Measurements from ENCODE around the gene ST3GAL5.

The ST3GAL5 gene

GRCh38 chr2:85803704-85804425 lies 84.9 kb downstream of the ST3GAL5 start:
- no peak for DNase-seq

GRCh38 chr2:85802354-85803103 lies 86.3 kb downstream of the ST3GAL5 start:
- DNase-seq = peak; percentile 35

GRCh38 chr2:85801871-85802270 lies 86.9 kb downstream of the ST3GAL5 start:
- no peak for DNase-seq

GRCh38 chr2:85800586-85800985 lies 88.2 kb downstream of the ST3GAL5 start:
- DNase-seq = no peak

- no peak for DNase-seq
Measured at GRCh38 chr2:85799215-85799956, 89.4 kb downstream of the ST3GAL5 start.

- DNase-seq = peak; percentile 35
Measured at GRCh38 chr2:85797921-85798320, 90.9 kb downstream of the ST3GAL5 start.

- no peak for DNase-seq
Measured at GRCh38 chr2:85797263-85797660, 91.5 kb downstream of the ST3GAL5 start.

GRCh38 chr2:85796341-85797262 lies 92.2 kb downstream of the ST3GAL5 start:
- DNase-seq = peak; percentile 57

GRCh38 chr2:85796046-85796340 lies 92.8 kb downstream of the ST3GAL5 start:
- DNase-seq = no peak

GRCh38 chr2:85795331-85796045 lies 93.3 kb downstream of the ST3GAL5 start:
- DNase-seq = no peak

GRCh38 chr2:85794491-85795121 lies 94.2 kb downstream of the ST3GAL5 start:
- DNase-seq = no peak

- no peak for DNase-seq
Measured at GRCh38 chr2:85794038-85794441, 94.8 kb downstream of the ST3GAL5 start.

GRCh38 chr2:85793584-85793983 lies 95.2 kb downstream of the ST3GAL5 start:
- DNase-seq = no peak

GRCh38 chr2:85792783-85793441 lies 95.9 kb downstream of the ST3GAL5 start:
- DNase-seq = peak; percentile 88

- no peak for DNase-seq
Measured at GRCh38 chr2:85791704-85792565, 96.9 kb downstream of the ST3GAL5 start.

GRCh38 chr2:85790499-85791188 lies 98.1 kb downstream of the ST3GAL5 start:
- no peak for DNase-seq

GRCh38 chr2:85790032-85790431 lies 98.8 kb downstream of the ST3GAL5 start:
- DNase-seq = no peak

GRCh38 chr2:85789271-85789670 lies 99.5 kb downstream of the ST3GAL5 start:
- no peak for DNase-seq

GRCh38 chr2:85788603-85789002 lies 100.2 kb downstream of the ST3GAL5 start:
- no peak for DNase-seq

All from fibroblast of upper back skin (primary cell).